Measurements from ENCODE around the gene PPA1.

The PPA1 gene

GRCh38 chr10:70162892-70163201 lies 70.4 kb downstream of the PPA1 start (continued):
- TF ChIP-seq, protein P1, sequence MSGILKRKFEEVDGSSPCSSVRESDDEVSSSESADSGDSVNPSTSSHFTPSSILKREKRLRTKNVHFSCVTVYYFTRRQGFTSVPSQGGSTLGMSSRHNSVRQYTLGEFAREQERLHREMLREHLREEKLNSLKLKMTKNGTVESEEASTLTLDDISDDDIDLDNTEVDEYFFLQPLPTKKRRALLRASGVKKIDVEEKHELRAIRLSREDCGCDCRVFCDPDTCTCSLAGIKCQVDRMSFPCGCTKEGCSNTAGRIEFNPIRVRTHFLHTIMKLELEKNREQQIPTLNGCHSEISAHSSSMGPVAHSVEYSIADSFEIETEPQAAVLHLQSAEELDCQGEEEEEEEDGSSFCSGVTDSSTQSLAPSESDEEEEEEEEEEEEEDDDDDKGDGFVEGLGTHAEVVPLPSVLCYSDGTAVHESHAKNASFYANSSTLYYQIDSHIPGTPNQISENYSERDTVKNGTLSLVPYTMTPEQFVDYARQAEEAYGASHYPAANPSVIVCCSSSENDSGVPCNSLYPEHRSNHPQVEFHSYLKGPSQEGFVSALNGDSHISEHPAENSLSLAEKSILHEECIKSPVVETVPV (CRISPR knock-in tag; IDR thresholded peaks at IDR 0.05), result no peak
- TF ChIP-seq BACH2 (CRISPR knock-in tag; IDR thresholded peaks at IDR 0.05; ENCODE audit: borderline replicate concordance) (no peak), GLIS3 (CRISPR knock-in tag; IDR thresholded peaks at IDR 0.05) (no peak), ISL1 (CRISPR knock-in tag; IDR thresholded peaks at IDR 0.05) (no peak), ZFP30 (CRISPR knock-in tag; IDR thresholded peaks at IDR 0.05) (no peak), PATZ1 (CRISPR knock-in tag; IDR thresholded peaks at IDR 0.05; ENCODE audit: borderline replicate concordance) (no peak)

DNA sequence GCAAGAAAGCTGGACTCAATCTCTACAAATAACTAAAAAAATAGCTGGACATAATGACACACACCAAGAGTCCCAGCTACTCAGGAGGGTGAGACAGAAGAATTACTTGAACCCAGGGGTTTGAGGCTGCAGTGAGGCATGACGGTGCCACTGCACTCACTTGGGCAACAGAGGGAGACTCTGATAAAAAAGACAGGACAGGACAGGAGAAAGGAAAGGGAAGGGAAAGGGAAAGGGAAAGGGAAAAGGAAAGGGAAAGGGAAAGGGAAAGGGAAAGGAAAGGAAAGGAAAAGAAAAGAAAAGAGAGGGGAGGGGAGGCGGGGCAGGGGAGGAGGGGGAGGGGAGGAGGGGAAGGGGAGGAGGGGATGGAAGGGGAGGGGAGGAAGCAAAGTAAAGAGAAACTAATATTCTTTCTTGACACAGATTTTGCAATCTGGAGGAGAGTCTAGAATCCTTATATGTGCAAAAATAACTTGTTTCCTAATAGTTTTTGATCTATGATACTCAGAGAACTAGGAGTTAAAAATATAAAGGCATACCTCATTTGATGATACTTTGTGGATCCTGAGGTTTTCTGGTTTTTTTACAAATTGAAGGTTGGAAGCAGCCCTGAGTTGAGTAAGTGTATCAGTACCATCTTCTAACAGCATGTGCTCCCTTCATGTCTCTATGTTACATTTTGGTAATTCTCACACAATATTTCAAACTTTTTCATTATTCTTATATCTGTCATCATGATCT lies 70.9 kb downstream of the PPA1 start:
- TF ChIP-seq CSDC2 (CRISPR knock-in tag; IDR thresholded peaks at IDR 0.05) (no peak), ESRRG (CRISPR knock-in tag; IDR thresholded peaks at IDR 0.05) (no peak), TOX (CRISPR knock-in tag; IDR thresholded peaks at IDR 0.05; ENCODE audit: borderline replicate concordance) (no peak), PATZ1 (CRISPR knock-in tag; IDR thresholded peaks at IDR 0.05; ENCODE audit: borderline replicate concordance) (no peak), POU6F1 (CRISPR knock-in tag; IDR thresholded peaks at IDR 0.05; ENCODE audit: borderline replicate concordance, low read depth) (no peak), ZNF70 (CRISPR knock-in tag; IDR thresholded peaks at IDR 0.05) (no peak), ZC3H10 (CRISPR knock-in tag; IDR thresholded peaks at IDR 0.05) (no peak), ZNF565 (CRISPR knock-in tag; conservative IDR thresholded peaks at IDR 0.05; ENCODE audit: low read depth) (no peak), BACH2 (CRISPR knock-in tag; IDR thresholded peaks at IDR 0.05; ENCODE audit: borderline replicate concordance) (no peak), GLIS3 (CRISPR knock-in tag; IDR thresholded peaks at IDR 0.05) (no peak), ARNTL (CRISPR knock-in tag; IDR thresholded peaks at IDR 0.05; ENCODE audit: borderline replicate concordance, low read depth) (no peak), ZFP3 (CRISPR knock-in tag; IDR thresholded peaks at IDR 0.05) (no peak), OSR1 (CRISPR knock-in tag; IDR thresholded peaks at IDR 0.05) (no peak), TCF4 (CRISPR knock-in tag; IDR thresholded peaks at IDR 0.05; ENCODE audit: borderline replicate concordance) (no peak), RARB (CRISPR knock-in tag; IDR thresholded peaks at IDR 0.05) (no peak), SNAI2 (CRISPR knock-in tag; IDR thresholded peaks at IDR 0.05) (no peak)
- TF ChIP-seq, protein P1 (CRISPR knock-in tag; IDR thresholded peaks at IDR 0.05), result no peak
- TF ChIP-seq, protein P2, sequence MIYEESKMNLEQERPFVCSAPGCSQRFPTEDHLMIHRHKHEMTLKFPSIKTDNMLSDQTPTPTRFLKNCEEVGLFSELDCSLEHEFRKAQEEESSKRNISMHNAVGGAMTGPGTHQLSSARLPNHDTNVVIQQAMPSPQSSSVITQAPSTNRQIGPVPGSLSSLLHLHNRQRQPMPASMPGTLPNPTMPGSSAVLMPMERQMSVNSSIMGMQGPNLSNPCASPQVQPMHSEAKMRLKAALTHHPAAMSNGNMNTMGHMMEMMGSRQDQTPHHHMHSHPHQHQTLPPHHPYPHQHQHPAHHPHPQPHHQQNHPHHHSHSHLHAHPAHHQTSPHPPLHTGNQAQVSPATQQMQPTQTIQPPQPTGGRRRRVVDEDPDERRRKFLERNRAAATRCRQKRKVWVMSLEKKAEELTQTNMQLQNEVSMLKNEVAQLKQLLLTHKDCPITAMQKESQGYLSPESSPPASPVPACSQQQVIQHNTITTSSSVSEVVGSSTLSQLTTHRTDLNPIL (CRISPR knock-in tag; IDR thresholded peaks at IDR 0.05; ENCODE audit: low read depth), result no peak
- ATAC-seq, result no peak

DNA sequence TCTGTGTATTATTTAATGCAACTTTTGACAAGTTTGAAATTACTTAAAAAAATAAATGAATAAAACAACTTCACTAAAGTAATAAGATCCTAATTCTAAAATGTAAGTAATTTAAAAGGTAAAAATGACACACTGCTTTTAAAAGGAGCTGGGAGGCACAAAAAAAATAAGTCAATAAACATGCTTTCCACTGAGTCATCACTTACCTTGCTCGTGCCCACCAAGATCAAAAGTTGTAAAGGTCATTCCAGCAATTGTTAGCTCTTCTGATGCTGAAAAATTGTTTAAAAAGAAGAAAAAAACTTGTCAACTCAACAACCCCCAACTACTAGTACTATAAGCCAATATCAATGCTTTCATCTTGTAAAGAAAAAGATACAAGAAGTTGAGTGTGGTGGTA lies 72.4 kb downstream of the PPA1 start:
- ATAC-seq, result no peak
- no peak for TF ChIP-seq ISL1 (CRISPR knock-in tag; IDR thresholded peaks at IDR 0.05)
- TF ChIP-seq ZFP3 (CRISPR knock-in tag; IDR thresholded peaks at IDR 0.05), result no peak
- no peak for TF ChIP-seq ZNF8 (CRISPR knock-in tag; IDR thresholded peaks at IDR 0.05)
- TF ChIP-seq ZFP30 (CRISPR knock-in tag; IDR thresholded peaks at IDR 0.05), result no peak
- TF ChIP-seq RARB (CRISPR knock-in tag; IDR thresholded peaks at IDR 0.05), result no peak
- no peak for TF ChIP-seq TCF4 (CRISPR knock-in tag; IDR thresholded peaks at IDR 0.05; ENCODE audit: borderline replicate concordance)
- TF ChIP-seq, protein P2 (CRISPR knock-in tag; IDR thresholded peaks at IDR 0.05; ENCODE audit: low read depth), result no peak
- no peak for TF ChIP-seq SNAI2 (CRISPR knock-in tag; IDR thresholded peaks at IDR 0.05)
- TF ChIP-seq ARNTL (CRISPR knock-in tag; IDR thresholded peaks at IDR 0.05; ENCODE audit: borderline replicate concordance, low read depth), result no peak
- TF ChIP-seq PATZ1 (CRISPR knock-in tag; IDR thresholded peaks at IDR 0.05; ENCODE audit: borderline replicate concordance), result no peak

Measured in SK-N-SH treated with all-trans-retinoic acid at 6 μM for 48 hours (cell line).